DMS 273 (cell line): ENCODE data around the gene RHOH.
"Not testable (repeated sequence)": the region's sequence is repeated elsewhere in the genome, so short reads cannot be mapped to it uniquely, and the experiment has no call there.

Source experiments
- DNase-seq: peaks from one replicate; lab custom pipeline; 2025; ENCODE audit not compliant: unreplicated experiment; lab: John Stamatoyannopoulos, UW

Gene RHOH

GRCh38 chr4:40256817-40257216, 60.0 kb downstream of the RHOH start:
- no peak for DNase-seq

DNA sequence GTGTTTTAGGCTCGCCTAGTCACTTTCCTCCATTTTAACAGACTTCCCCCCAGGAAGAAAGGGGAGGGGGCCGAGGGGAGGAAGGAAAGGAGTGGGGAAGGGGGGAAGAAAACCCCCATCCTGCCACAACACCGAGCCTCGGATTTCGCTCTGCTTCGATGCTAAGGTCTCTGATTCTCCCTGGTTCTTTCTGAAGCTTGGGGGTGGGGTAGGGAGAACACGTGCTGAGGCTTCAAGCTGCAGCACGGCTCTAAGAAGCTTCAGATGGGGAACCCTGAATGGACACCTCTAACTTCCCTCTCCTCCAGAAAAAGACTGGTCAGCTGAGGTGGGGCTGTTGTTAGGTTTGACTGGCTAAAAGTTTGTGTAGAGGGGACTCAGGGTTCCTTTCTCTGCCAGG, 61.8 kb downstream of the RHOH start:
- DNase-seq: no peak

GRCh38 chr4:40261231-40262076, 64.6 kb downstream of the RHOH start:
- DNase-seq: no peak

GRCh38 chr4:40262077-40262528, 65.3 kb downstream of the RHOH start:
- DNase-seq: no peak

DNA sequence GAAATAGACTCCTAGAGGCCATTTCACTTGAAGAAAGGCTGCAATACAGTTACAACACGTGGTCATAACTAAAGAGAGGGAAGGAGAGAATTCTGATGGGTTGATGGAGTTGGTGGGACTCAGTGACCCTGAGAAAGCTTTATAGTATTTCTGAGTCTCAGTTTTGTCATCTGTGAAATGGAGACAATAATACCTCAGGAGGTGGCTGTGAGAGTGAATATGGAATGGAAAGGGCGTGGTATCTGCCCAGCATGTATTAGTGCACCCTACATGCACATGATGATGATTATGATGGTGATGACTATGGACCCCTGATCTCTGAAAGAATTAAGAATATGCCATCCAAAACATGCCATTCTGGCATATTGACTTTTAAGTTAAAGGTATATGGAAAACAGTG, 66.0 kb downstream of the RHOH start:
- DNase-seq: no peak

GRCh38 chr4:40264497-40264896, 67.7 kb downstream of the RHOH start:
- DNase-seq: no peak

- DNase-seq: peak; percentile 62
Measured at GRCh38 chr4:40264995-40265909, 68.4 kb downstream of the RHOH start.

DNA sequence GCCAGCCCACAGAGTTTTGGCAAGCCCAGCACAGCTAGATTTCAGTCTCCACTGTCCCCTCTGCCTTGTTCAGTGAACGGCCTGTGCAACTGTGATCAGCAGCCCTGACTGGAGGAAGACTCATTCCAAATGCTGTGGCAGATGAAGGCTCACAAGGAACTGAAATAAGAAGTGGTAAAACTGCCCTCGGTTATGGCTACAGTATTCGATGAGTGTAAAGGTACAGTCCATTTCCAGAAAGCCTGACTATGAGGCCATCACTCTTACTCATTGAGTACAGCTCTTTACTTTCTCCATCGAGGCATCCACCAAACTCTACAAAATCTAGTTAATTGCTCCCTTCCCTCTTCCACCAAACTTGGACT, 69.1 kb downstream of the RHOH start:
- DNase-seq: no peak

GRCh38 chr4:40269133-40269532, 72.3 kb downstream of the RHOH start:
- DNase-seq: no peak

- no peak for DNase-seq
Measured at GRCh38 chr4:40270609-40271008, 73.8 kb downstream of the RHOH start.

GRCh38 chr4:40275065-40275730, 78.4 kb downstream of the RHOH start:
- no peak for DNase-seq

GRCh38 chr4:40276546-40276945, 79.7 kb downstream of the RHOH start:
- no peak for DNase-seq

GRCh38 chr4:40280586-40280985, 83.8 kb downstream of the RHOH start:
- no peak for DNase-seq

DNA sequence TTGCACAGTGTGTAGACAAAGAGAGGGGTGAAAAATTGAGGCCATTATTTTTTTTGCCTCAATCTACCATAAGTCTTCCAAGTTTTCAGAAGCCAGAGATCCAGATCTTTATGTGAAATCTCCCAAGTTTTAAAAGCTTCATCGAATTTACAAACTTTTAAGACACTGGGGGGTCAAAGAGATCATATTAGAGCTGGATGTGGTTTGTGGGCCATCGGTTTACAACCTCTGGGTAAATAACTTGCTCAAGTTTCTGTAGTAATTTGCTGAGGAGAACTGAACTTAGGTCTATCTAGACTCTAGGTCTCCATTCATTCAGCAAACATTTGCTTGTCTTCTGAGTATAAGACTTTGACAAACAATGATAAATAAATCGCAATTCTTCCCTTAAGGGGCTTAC, 84.3 kb downstream of the RHOH start:
- DNase-seq: no peak

GRCh38 chr4:40281913-40282312, 85.1 kb downstream of the RHOH start:
- no peak for DNase-seq

GRCh38 chr4:40282857-40283256, 86.0 kb downstream of the RHOH start:
- DNase-seq: not testable (repeated sequence)

- no peak for DNase-seq
Measured at GRCh38 chr4:40283413-40283812, 86.6 kb downstream of the RHOH start.

DNA sequence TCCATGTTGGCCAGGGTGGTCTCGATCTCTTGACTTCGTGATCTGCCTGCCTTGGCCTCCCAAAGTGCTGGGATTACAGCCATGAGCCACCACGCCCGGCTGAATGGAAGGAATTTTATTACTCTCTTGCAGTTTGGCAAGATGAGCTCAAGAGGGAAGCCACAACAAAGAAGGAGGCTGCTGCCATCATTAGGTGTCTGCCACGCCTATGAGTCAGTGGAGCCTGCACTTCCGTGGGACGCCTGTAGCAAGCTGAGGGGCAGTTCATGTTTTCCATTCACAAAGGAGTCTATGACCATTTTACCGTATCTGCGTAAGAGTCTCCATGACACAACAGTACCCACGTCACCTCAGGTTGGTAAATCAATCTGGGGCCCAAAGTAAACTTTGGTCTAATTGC, 87.1 kb downstream of the RHOH start:
- DNase-seq: no peak

DNA sequence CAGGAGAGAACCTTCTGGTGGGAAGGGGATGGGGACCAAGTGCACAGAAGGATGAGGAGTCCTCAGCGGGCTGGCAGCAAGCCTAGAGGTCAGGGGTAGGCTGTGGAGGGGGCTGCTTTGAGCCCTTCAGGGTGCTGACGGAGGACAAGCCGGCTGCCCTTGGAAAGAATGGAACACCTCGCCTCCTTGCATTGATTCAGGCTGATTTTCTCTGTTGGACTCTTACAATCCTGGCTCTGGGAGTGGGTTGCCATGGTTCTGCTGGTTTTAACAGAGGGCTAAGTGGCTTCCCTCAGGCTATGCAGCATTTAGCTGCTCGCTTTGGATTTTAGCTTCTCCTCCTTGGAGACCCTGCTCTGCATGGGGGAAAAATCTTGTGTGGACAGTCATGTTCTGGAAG, 88.9 kb downstream of the RHOH start:
- no peak for DNase-seq

DNA sequence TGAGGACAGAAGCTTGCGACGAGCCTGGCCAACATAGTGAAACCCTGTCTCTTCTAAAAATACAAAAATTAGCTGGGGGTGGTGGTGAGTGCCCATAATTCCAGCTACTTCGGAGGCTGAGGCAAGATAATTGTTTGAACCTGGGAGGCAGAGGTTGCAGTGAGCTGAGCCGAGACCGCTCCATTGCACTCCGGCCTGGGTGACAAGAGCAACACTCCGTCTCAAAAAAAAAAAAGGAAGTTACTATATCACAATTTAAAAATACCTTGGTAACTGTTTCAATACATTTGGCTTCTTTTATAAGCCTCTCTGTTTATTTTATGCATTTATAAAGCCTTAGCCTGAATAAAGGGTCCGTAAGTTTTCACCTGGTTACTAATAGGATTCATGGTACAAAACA, 91.7 kb downstream of the RHOH start:
- DNase-seq: no peak

DNA sequence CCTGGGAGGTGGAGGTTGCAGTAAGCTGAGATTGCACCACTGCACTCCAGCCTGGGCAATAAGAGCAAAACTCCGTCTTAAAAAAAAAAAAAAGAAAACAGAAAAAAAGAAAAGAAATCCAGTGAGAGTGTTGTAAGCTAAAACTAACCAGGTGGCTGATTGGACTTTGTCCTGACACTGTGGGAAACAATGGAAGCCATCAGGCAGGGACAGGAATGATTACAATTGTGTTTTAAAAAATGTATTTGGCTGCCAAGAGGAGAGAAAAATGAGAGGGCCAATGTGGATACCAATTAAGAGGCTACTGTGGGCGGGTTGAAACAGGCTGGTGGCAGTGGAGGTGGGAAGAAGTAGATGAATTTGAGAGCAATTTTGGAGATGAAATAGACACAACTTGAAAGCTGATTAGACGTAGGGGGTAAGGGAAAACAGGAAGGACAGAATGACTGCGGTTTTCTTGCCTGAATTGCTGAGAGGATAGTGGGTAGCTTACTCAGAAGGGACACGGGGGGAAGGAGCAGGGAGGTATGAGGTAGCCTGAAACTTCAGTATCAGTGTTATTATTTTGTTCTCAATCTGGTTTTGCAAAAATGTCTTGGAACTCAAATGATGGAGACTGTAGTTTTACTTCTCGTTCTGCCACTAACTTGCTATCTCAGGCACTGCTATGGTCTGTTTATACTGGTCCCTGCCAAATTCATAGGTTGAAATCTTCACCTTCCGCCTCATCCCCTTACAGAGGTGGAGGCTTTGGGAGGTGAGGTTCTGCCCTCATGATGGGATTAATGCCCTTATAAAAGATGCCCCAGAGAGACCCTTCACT, 92.7 kb downstream of the RHOH start:
- no peak for DNase-seq
